Astrocyte (in vitro differentiated cells and primary cell): ENCODE measurements around the gene SDK1. TPM values are rescaled to one million over a fixed set of nuclear protein-coding genes. Genes with fewer than 3 reads are reported as not detected.

Experiments used
- DNase-seq: peaks from one replicate; pipeline ENCODE4 v3.0.0-alpha.2; 2010; ENCODE audit warnings: low read depth
- FAIRE-seq: peaks from 2 replicates; lab custom pipeline; 2011; peaks lifted over from hg19 to GRCh38; lab: Jason Lieb, UNC
- H2AFZ ChIP-seq: 2 replicates; pipeline ENCODE4 v1.6.0; 2012; ENCODE audit warnings: low read depth, low read length, inconsistent platforms
- H3K27ac ChIP-seq: 2 replicates; pipeline ENCODE4 v1.5.1; 2011; ENCODE audit warnings: low read depth, low read length, inconsistent platforms
- H3K27me3 ChIP-seq: 2 replicates; pipeline ENCODE4 v1.6.0; 2011; ENCODE audit warnings: low read length, inconsistent platforms; ENCODE audit not compliant: insufficient read depth
- H3K36me3 ChIP-seq: 2 replicates; pipeline ENCODE4 v1.5.1; 2011; ENCODE audit warnings: low read length, inconsistent platforms; ENCODE audit not compliant: insufficient read depth
- H3K4me1 ChIP-seq: 2 replicates; pipeline ENCODE4 v1.5.1; 2011; ENCODE audit warnings: low read length, inconsistent platforms; ENCODE audit not compliant: insufficient read depth
- H3K4me2 ChIP-seq: 2 replicates; pipeline ENCODE4 v1.6.0; 2012; ENCODE audit warnings: low read length, inconsistent platforms
- H3K4me3 ChIP-seq: 2 replicates; pipeline ENCODE4 v1.5.1; 2011; ENCODE audit warnings: low read depth, mild to moderate bottlenecking, low read length, inconsistent platforms; ENCODE audit not compliant: insufficient read depth
- H3K79me2 ChIP-seq: 2 replicates; pipeline ENCODE4 v1.6.0; 2012; ENCODE audit warnings: mild to moderate bottlenecking, low read length, inconsistent platforms; ENCODE audit not compliant: insufficient read depth
- H3K9ac ChIP-seq: 2 replicates; pipeline ENCODE4 v1.6.0; 2012; ENCODE audit warnings: mild to moderate bottlenecking, low read length, inconsistent platforms
- H3K9me3 ChIP-seq: 2 replicates; pipeline ENCODE4 v1.5.1; 2012; ENCODE audit warnings: low read depth, mild to moderate bottlenecking, low read length, inconsistent platforms; ENCODE audit not compliant: insufficient read depth
- H4K20me1 ChIP-seq: 2 replicates; pipeline ENCODE4 v1.6.0; 2012; ENCODE audit warnings: low read length, inconsistent platforms; ENCODE audit not compliant: insufficient read depth
- H3K27ac Mint-ChIP-seq: one replicate; pipeline ENCODE4 v1.8.0; 2021; ENCODE audit warnings: mild to moderate bottlenecking, mixed read lengths; ENCODE audit not compliant: unreplicated experiment
- H3K27me3 Mint-ChIP-seq: one replicate; pipeline ENCODE4 v1.8.0; 2021; ENCODE audit warnings: low read depth, mixed read lengths; ENCODE audit not compliant: unreplicated experiment
- H3K36me3 Mint-ChIP-seq: one replicate; pipeline ENCODE4 v1.8.0; 2021; ENCODE audit warnings: low read depth, mixed read lengths; ENCODE audit not compliant: unreplicated experiment
- H3K4me1 Mint-ChIP-seq: one replicate; pipeline ENCODE4 v1.8.0; 2021; ENCODE audit warnings: low read depth, mixed read lengths; ENCODE audit not compliant: unreplicated experiment
- H3K4me3 Mint-ChIP-seq: one replicate; pipeline ENCODE4 v1.8.0; 2021; ENCODE audit warnings: mild to moderate bottlenecking, moderate library complexity, mixed read lengths; ENCODE audit not compliant: unreplicated experiment
- H3K9me3 Mint-ChIP-seq: one replicate; pipeline ENCODE4 v1.8.0; 2021; ENCODE audit warnings: mild to moderate bottlenecking, mixed read lengths; ENCODE audit not compliant: unreplicated experiment
- EZH2 ChIP-seq: IDR thresholded peaks from 2 replicates; pipeline ENCODE4 v1.6.1; 2012; ENCODE audit warnings: mild to moderate bottlenecking, low read length, inconsistent platforms; ENCODE audit not compliant: insufficient read depth
- total RNA-seq: library from RNA; stranded (reverse); gene quantifications from 2 replicates; pipeline ENCODE4 v1.2.1, GENCODE V29; 2021
- TF ChIP-seq, protein P1 (sequence below): IDR thresholded peaks from 2 replicates; pipeline ENCODE4 v1.5.1; 2011; ENCODE audit warnings: low read depth, mild to moderate bottlenecking, inconsistent platforms, low read length, moderate library complexity; ENCODE audit not compliant: insufficient read depth

The SDK1 gene
- total RNA-seq, 1 donor from 2014 or later: 4.2 TPM

DNA sequence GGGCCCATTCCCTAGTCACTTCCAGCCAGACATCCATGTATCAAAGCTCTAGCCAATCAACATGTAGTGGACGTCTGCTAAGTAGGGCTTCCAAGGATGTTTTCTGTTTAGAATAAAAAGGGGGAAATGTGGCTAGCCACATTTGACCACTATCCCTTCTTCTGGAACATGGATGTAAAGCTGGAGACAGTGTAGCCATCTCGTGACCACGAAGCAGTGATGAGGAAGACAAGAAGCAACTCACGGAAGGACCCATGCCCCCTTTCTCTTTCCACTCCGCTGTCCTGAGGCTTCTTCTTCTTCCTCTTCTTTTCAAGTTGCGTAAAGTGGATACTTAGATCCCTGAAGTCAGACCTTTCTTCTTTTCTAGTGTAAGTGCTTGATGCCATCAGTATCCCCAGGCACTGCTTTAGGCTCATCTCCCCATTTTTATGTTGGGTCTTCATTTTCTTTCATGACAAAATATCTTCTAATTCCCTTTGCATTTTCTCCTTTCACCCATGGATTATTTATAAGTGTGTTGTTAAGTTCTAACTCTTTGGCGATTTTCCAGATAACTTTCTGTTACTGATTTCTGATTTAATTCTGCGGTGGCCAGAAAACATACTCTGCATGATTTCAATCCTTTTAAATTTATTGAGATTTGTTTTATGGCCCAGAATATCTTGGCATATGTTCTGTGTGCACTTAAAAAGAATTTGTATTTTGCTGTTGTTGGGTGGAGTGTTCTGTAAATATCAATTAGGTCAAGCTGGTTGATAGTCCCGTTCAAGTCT is 594.5 kb downstream of the SDK1 start:
- no peaks in the 10 kb centered on the region for H3K4me1 Mint-ChIP-seq
- peaks cover 4% of the 10 kb centered on the region for H3K27me3 Mint-ChIP-seq
- no peak overlapping the region for H3K4me3 Mint-ChIP-seq
- H4K20me1 ChIP-seq: no peaks in the 10 kb centered on the region
- H3K36me3 ChIP-seq: no peaks in the 10 kb centered on the region
- no peak overlapping the region for H3K4me3 ChIP-seq
- no peak overlapping the region for H3K27ac Mint-ChIP-seq
- no peak overlapping the region for H2AFZ ChIP-seq
- no peaks in the 10 kb centered on the region for H3K4me1 ChIP-seq
- H3K36me3 Mint-ChIP-seq: no peaks in the 10 kb centered on the region
- H3K27ac ChIP-seq: no peak overlapping the region
- FAIRE-seq (no peak), DNase-seq (no peak)
- H3K4me2 ChIP-seq: no peak overlapping the region
- no peaks in the 10 kb centered on the region for H3K9me3 ChIP-seq
- no peaks in the 10 kb centered on the region for H3K9me3 Mint-ChIP-seq
- H3K9ac ChIP-seq: no peak overlapping the region
- no peaks in the 10 kb centered on the region for H3K27me3 ChIP-seq
- H3K79me2 ChIP-seq: no peaks in the 10 kb centered on the region
- no peak for TF ChIP-seq EZH2
- TF ChIP-seq, protein P1, sequence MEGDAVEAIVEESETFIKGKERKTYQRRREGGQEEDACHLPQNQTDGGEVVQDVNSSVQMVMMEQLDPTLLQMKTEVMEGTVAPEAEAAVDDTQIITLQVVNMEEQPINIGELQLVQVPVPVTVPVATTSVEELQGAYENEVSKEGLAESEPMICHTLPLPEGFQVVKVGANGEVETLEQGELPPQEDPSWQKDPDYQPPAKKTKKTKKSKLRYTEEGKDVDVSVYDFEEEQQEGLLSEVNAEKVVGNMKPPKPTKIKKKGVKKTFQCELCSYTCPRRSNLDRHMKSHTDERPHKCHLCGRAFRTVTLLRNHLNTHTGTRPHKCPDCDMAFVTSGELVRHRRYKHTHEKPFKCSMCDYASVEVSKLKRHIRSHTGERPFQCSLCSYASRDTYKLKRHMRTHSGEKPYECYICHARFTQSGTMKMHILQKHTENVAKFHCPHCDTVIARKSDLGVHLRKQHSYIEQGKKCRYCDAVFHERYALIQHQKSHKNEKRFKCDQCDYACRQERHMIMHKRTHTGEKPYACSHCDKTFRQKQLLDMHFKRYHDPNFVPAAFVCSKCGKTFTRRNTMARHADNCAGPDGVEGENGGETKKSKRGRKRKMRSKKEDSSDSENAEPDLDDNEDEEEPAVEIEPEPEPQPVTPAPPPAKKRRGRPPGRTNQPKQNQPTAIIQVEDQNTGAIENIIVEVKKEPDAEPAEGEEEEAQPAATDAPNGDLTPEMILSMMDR: no peak

DNA sequence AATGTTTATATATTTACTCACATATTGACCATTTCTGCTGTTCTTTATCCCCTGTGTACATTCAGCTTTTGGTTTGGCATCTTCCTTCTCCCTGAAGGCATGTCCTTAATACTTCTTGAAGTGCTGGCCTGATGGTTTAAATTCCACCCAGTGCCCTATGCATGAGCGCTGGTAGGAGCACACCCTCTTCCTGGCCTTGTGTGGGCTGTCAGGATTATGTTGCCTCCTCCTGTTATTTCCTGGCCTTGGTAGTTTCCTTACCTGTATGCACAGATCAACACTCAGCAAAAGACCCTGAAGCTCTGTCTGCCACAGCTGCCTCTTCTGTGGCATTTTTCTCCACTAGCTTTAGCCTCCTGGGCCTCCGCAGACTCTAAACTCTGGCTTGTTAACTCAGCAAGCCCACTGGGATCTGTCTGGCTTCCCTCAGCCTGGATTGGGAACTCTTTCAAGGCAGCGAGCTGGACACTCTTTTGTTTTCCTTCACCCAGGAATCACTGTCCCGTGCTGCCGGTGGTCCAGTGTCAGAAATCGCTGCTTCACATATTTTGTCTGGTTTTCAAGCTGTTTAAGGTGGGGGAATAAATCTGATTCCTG is 595.2 kb downstream of the SDK1 start:
- no peak for FAIRE-seq
- no peaks in the 10 kb centered on the region for H3K36me3 Mint-ChIP-seq
- H2AFZ ChIP-seq: no peak overlapping the region

More for the DNA sequence above, 595.2 kb downstream of the SDK1 start:
- no peaks in the 10 kb centered on the region for H3K79me2 ChIP-seq
- TF ChIP-seq, protein P1: no peak
- no peak for TF ChIP-seq EZH2
- H3K4me2 ChIP-seq: no peak overlapping the region
- H3K4me1 Mint-ChIP-seq: no peaks in the 10 kb centered on the region
- no peaks in the 10 kb centered on the region for H3K9me3 ChIP-seq
- H3K27me3 ChIP-seq: no peaks in the 10 kb centered on the region
- H3K9ac ChIP-seq: no peak overlapping the region
- no peak overlapping the region for H3K4me3 ChIP-seq
- no peaks in the 10 kb centered on the region for H3K9me3 Mint-ChIP-seq
- DNase-seq: no peak
- H3K36me3 ChIP-seq: no peaks in the 10 kb centered on the region
- no peaks in the 10 kb centered on the region for H4K20me1 ChIP-seq
- H3K27me3 Mint-ChIP-seq: peaks cover 4% of the 10 kb centered on the region
- H3K27ac ChIP-seq: no peak overlapping the region
- no peak overlapping the region for H3K27ac Mint-ChIP-seq
- no peak overlapping the region for H3K4me3 Mint-ChIP-seq
- H3K4me1 ChIP-seq: no peaks in the 10 kb centered on the region
